Stimulated activated naive CD8-positive, alpha-beta T cell treated with anti-CD3 and anti-CD28 coated beads, Interleukin-15, Interleukin-2, amounts not matched to agents 100 ng/mL and 50 ng/mL, for 24 hours (primary cell): ENCODE measurements around the gene PCSK6.

Experiments used
- H3K27ac Mint-ChIP-seq: one replicate; pipeline ENCODE4 v1.8.0; 2021; ENCODE audit warnings: mild to moderate bottlenecking, mixed read lengths
- H3K27me3 Mint-ChIP-seq: one replicate; pipeline ENCODE4 v1.8.0; 2021; ENCODE audit warnings: mixed read lengths
- H3K36me3 Mint-ChIP-seq: one replicate; pipeline ENCODE4 v1.8.0; 2021; ENCODE audit warnings: low read depth, mixed read lengths
- H3K4me1 Mint-ChIP-seq: one replicate; pipeline ENCODE4 v1.8.0; 2021; ENCODE audit warnings: low read depth, mixed read lengths
- H3K4me3 Mint-ChIP-seq: one replicate; pipeline ENCODE4 v1.8.0; 2021; ENCODE audit warnings: mild to moderate bottlenecking, mixed read lengths
- H3K9me3 Mint-ChIP-seq: one replicate; pipeline ENCODE4 v1.8.0; 2021; ENCODE audit warnings: mixed read lengths

Gene PCSK6

GRCh38 chr15:101528108-101528916 lies 38.8 kb upstream of the PCSK6 start:
- Mint-ChIP-seq H3K36me3 (no peaks in the 10 kb centered on the region), H3K9me3 (no peaks in the 10 kb centered on the region), H3K4me3 (no peak overlapping the region), H3K27me3 (peaks cover 3% of the 10 kb centered on the region), H3K27ac (no peak overlapping the region), H3K4me1 (no peaks in the 10 kb centered on the region)

DNA sequence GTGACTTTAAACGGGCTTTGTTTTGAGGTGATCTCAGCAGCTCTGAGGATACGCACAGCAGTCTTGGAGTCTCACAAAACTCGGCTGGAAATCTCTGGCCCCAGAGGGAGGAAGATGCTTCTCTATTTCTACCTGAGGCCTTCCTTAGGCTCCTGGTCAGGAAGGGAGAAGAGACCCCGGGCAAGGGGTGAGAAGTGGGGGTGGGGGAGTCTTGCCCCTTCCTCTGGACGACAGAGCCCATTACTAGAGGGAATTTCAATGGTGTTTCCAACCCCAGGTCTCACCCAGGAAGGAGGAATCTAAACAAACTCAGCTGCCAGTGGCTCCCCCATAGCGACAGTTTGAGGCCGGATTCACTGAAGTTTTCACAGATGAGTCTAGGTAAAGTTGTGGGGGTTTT lies 37.4 kb upstream of the PCSK6 start:
- Mint-ChIP-seq H3K36me3 (no peaks in the 10 kb centered on the region), H3K27me3 (peaks cover 3% of the 10 kb centered on the region), H3K4me1 (no peaks in the 10 kb centered on the region), H3K27ac (no peak overlapping the region), H3K4me3 (no peak overlapping the region), H3K9me3 (no peaks in the 10 kb centered on the region)

DNA sequence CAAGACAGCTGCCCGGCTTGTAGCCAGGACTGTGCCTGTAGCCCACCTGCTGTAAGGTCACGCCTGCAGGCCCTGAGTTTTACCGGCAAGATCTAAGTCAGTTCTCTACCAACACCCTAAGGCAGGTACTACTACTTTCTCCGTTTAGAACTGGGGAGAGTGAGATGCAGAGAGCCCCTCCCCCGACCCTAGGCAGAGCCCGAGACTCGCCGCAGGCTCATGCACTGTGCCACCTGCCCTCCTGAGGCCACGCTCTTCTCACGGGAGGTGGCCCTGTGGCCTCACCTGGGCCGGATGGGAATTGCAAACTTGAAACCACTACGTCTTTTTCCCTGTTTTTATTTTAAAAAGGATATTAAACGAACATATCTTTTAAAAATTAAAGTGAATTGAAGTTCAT lies 36.9 kb upstream of the PCSK6 start:
- H3K27ac Mint-ChIP-seq, result no peak overlapping the region
- H3K4me3 Mint-ChIP-seq, result no peak overlapping the region
- H3K36me3 Mint-ChIP-seq, result no peaks in the 10 kb centered on the region

DNA sequence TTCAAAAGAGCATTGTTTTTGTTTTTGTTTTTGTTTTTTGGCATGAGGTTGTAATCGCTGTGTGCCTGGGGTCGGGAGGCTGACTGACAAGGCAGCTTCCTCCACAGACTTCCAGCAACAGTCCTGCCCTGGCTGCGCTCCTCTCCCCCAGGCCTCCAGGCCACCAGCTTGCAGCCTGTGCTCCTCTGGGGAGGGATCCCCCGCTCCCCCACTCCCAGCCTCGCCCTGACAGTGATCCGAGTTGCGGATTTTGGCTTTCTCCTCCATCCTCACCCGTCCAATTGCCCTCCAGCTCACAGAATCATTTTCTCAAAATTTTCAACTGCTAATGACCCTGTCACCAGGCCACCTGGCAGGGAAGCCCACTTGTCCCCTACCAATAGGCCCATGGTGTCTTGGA lies 36.5 kb upstream of the PCSK6 start:
- peaks cover 4% of the 10 kb centered on the region for H3K4me1 Mint-ChIP-seq
- H3K4me3 Mint-ChIP-seq, result no peak overlapping the region
- no peaks in the 10 kb centered on the region for H3K9me3 Mint-ChIP-seq
- no peak overlapping the region for H3K27ac Mint-ChIP-seq
- H3K36me3 Mint-ChIP-seq, result no peaks in the 10 kb centered on the region
- peaks cover 7% of the 10 kb centered on the region for H3K27me3 Mint-ChIP-seq

More for the DNA sequence above, 36.9 kb upstream of the PCSK6 start:
- peaks cover 6% of the 10 kb centered on the region for H3K27me3 Mint-ChIP-seq
- no peaks in the 10 kb centered on the region for H3K9me3 Mint-ChIP-seq
- peaks cover 2% of the 10 kb centered on the region for H3K4me1 Mint-ChIP-seq

DNA sequence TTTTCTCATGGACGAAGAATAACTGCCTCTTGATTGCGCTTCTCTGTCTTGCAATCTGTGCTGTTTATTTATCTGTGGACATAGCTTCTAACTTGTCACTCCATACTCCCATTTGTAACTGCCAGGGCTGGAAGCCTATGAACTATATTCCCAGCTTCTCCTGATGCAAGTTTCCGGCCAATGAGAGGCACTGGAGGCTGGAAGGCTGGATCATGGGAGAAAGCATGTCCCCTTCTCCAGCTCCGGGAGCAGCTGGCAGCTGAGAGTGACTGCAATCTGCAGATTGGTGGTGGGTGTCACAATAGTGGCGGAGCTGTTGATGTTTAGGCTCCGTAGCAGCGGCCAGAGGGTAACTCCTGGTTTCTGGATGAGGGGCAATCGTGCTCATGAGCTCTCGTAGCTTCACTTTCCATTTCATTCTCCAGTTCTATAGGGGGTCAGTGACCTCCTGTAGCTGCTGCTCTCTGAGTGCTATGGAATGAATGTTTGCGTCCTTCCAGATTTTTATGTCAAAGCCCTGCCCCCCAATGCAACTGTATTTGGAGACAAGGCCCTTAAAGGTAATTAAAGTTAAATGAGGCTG lies 35.7 kb upstream of the PCSK6 start:
- Mint-ChIP-seq H3K4me1 (peaks cover 4% of the 10 kb centered on the region), H3K27ac (no peak overlapping the region), H3K36me3 (no peaks in the 10 kb centered on the region), H3K27me3 (peaks cover 13% of the 10 kb centered on the region), H3K9me3 (peaks cover under 1% of the 10 kb centered on the region), H3K4me3 (no peak overlapping the region)

GRCh38 chr15:101523560-101523940 lies 34.0 kb upstream of the PCSK6 start:
- Mint-ChIP-seq H3K27ac (no peak overlapping the region), H3K9me3 (peaks cover 12% of the 10 kb centered on the region), H3K36me3 (peaks cover 7% of the 10 kb centered on the region), H3K4me3 (no peak overlapping the region), H3K27me3 (peaks cover 24% of the 10 kb centered on the region), H3K4me1 (peaks cover 4% of the 10 kb centered on the region)

DNA sequence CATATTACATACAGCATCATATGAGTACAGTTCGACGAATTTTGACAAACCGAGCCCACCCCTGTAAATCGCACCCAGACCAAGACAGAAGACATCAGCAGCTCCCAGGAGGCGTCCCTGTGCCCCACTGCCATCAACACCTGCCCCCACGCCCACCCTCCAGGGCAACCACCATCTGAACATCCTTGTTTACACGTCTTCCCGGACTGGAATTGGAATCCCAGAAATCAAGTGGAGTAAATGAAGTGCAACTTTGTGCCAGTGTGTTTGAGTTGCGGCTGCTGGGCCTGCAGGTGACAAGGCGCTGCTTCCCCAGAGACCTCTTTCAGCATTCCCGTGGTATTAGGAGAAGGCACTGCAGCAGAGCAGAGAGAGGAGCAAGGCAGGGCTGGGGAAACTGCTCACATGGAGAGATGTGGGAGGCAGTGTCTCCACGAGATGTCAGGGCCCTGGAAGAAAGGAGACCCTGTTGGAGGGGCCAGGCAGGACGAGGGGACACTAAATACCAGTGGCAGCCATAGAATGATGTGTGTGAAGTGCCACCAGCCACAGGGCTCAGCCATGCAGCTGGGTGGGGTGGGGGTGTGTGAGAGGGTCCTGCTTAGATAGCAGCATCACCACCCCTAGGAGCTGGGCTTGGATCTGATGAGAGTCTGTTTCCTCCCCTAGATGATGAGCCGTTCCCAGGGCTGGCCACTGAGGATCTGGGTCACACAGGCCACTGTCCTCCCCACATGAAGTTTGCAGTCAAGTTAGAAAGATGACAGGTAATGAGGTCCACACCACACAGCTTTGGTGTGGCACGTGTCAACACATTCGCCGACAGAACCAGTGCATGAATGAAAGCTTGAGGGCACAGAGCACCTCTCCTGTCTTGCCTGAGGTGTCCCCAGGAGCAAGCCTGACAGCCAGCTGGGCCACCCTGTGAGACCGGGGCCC lies 33.4 kb upstream of the PCSK6 start:
- H3K4me1 Mint-ChIP-seq, result peaks cover 4% of the 10 kb centered on the region
- H3K27me3 Mint-ChIP-seq, result peaks cover 28% of the 10 kb centered on the region
- H3K36me3 Mint-ChIP-seq, result peaks cover 7% of the 10 kb centered on the region
- no peak overlapping the region for H3K4me3 Mint-ChIP-seq
- no peak overlapping the region for H3K27ac Mint-ChIP-seq
- peaks cover 18% of the 10 kb centered on the region for H3K9me3 Mint-ChIP-seq

GRCh38 chr15:101522091-101522490 lies 32.6 kb upstream of the PCSK6 start:
- Mint-ChIP-seq H3K27me3 (peaks cover 28% of the 10 kb centered on the region), H3K4me1 (peaks cover 4% of the 10 kb centered on the region), H3K4me3 (no peak overlapping the region), H3K27ac (no peak overlapping the region), H3K36me3 (peaks cover 7% of the 10 kb centered on the region), H3K9me3 (peaks cover 20% of the 10 kb centered on the region)

DNA sequence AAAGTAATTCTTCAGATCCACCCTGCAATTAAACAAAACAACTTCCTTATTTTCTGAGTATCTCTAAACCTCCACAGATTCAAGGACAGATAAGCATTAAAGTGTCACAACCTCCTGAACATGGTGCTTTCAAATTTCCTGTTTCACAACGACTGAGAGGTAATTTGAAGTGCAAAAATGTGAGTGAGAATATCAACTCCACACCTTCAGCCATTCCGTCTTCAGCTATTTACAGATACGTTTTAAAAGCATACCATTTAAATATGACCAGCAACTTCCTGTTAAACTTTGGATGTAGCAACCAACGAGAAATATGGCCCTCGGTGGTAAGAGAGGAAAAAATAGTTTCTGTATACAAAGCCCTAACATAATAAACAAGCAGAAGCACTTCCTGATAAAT lies 32.1 kb upstream of the PCSK6 start:
- Mint-ChIP-seq H3K36me3 (peaks cover 7% of the 10 kb centered on the region), H3K27ac (no peak overlapping the region), H3K9me3 (peaks cover 20% of the 10 kb centered on the region), H3K4me1 (peaks cover 4% of the 10 kb centered on the region), H3K4me3 (no peak overlapping the region), H3K27me3 (peaks cover 28% of the 10 kb centered on the region)

GRCh38 chr15:101521069-101521468 lies 31.6 kb upstream of the PCSK6 start:
- no peak overlapping the region for H3K27ac Mint-ChIP-seq
- H3K4me1 Mint-ChIP-seq, result peaks cover 4% of the 10 kb centered on the region
- peaks cover 7% of the 10 kb centered on the region for H3K36me3 Mint-ChIP-seq
- no peak overlapping the region for H3K4me3 Mint-ChIP-seq
- peaks cover 22% of the 10 kb centered on the region for H3K9me3 Mint-ChIP-seq
- peaks cover 28% of the 10 kb centered on the region for H3K27me3 Mint-ChIP-seq

DNA sequence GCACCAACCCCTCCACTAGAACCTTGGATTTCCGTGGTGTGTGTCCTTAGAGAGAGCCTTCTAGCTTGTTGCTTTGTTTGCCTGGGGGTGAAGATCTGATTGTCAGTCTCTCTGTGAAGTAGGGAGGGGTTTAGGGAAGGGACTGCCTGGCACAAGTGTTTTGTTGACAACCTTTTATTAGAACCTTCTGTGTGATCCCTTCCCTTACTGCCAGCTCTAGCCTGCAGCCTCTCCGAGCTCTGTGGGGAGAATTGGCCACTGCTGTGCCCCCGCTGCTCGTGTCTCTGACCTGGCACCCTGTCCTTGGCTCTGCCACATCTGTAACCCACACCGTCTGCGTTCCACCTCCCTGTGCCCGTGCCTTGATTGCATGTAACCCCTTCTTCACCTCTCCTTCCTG lies 30.9 kb upstream of the PCSK6 start:
- Mint-ChIP-seq H3K9me3 (peaks cover 29% of the 10 kb centered on the region), H3K4me1 (peaks cover 4% of the 10 kb centered on the region), H3K36me3 (peaks cover 7% of the 10 kb centered on the region), H3K4me3 (no peak overlapping the region), H3K27me3 (peaks cover 28% of the 10 kb centered on the region), H3K27ac (no peak overlapping the region)

- H3K9me3 Mint-ChIP-seq, result peaks cover 29% of the 10 kb centered on the region
- no peak overlapping the region for H3K4me3 Mint-ChIP-seq
- H3K27me3 Mint-ChIP-seq, result peaks cover 37% of the 10 kb centered on the region
- peaks cover 4% of the 10 kb centered on the region for H3K4me1 Mint-ChIP-seq
- no peak overlapping the region for H3K27ac Mint-ChIP-seq
- peaks cover 7% of the 10 kb centered on the region for H3K36me3 Mint-ChIP-seq
Observed at GRCh38 chr15:101517504-101517903, 28.0 kb upstream of the PCSK6 start.

DNA sequence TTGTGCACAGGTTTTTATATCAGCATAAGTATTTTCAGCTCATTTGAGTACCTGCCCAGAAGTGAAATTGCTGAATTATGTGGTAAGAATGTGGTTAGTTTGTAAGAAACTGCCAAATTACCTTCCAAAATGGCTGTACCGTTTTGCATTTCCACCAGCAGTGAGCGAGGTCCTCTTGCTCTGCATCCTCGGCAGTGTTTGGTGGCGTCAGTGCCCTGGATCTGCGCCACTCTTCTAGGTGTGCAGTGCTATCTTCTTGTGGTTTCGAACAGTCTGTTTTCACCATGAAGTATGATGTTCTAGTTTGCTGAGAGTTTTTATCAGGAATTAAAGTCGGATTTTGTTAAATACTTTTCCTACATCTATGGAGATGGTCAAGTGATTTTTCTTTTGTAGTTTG lies 24.8 kb upstream of the PCSK6 start:
- Mint-ChIP-seq H3K36me3 (no peaks in the 10 kb centered on the region), H3K4me3 (no peak overlapping the region)

GRCh38 chr15:101511717-101512116 lies 22.2 kb upstream of the PCSK6 start:
- Mint-ChIP-seq H3K4me1 (no peaks in the 10 kb centered on the region), H3K4me3 (no peak overlapping the region), H3K27ac (no peak overlapping the region), H3K27me3 (peaks cover 31% of the 10 kb centered on the region), H3K9me3 (peaks cover 8% of the 10 kb centered on the region), H3K36me3 (no peaks in the 10 kb centered on the region)

More for the DNA sequence above, 24.8 kb upstream of the PCSK6 start:
- Mint-ChIP-seq H3K4me1 (no peaks in the 10 kb centered on the region), H3K9me3 (peaks cover 21% of the 10 kb centered on the region), H3K27ac (no peak overlapping the region), H3K27me3 (peaks cover 32% of the 10 kb centered on the region)
